Ovary (tissue), 3 donors: ENCODE measurements around the gene GRK6.

Source experiments
- EP300 ChIP-seq: sonication (generic); formaldehyde crosslinking; IDR thresholded peaks from one replicate; pipeline ENCODE4 v1.6.1; 2017; ENCODE audit warnings: antibody characterized with exemption
- TF ChIP-seq, protein P1 (sequence below), 3 donors: fragments of 450-650 bp in 2 of 3; fragments of 200-600 bp in 1 of 3; IDR thresholded peaks; one replicate each; pipeline versions ENCODE4 v1.5.1 to v1.8.0; 2016 to 2022; ENCODE audit warnings: antibody characterized with exemption in 3 of 3, mild to moderate bottlenecking in 1 of 3
- donor health status: DM: no; HTN: no; CAD: no.

DNA sequence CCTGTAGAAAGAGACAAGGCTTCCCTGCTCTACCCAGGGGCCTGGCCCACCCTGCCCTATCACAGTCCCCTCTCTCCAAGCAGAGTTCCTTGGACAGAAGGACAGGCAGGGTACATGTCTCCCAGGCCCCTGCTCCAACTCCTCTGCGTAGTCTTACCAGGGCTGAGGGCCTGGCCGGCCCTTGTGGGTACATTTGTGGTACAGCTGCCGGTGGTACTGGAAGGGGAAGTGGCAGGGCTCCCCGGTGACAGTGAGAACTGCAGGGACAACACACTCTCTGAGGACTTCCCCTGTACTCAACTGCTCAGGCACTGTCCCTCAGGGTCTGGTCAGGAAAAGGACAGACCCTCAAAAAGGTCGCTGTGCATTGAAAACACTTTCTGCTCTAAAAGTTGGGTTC lies 20.7 kb upstream of the GRK6 start:
- TF ChIP-seq, protein P1, sequence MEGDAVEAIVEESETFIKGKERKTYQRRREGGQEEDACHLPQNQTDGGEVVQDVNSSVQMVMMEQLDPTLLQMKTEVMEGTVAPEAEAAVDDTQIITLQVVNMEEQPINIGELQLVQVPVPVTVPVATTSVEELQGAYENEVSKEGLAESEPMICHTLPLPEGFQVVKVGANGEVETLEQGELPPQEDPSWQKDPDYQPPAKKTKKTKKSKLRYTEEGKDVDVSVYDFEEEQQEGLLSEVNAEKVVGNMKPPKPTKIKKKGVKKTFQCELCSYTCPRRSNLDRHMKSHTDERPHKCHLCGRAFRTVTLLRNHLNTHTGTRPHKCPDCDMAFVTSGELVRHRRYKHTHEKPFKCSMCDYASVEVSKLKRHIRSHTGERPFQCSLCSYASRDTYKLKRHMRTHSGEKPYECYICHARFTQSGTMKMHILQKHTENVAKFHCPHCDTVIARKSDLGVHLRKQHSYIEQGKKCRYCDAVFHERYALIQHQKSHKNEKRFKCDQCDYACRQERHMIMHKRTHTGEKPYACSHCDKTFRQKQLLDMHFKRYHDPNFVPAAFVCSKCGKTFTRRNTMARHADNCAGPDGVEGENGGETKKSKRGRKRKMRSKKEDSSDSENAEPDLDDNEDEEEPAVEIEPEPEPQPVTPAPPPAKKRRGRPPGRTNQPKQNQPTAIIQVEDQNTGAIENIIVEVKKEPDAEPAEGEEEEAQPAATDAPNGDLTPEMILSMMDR (IDR thresholded peaks at IDR 0.05) = no peak
- no peak for TF ChIP-seq EP300
